HTR-8/SVneo (cell line): ENCODE results near the gene JAG1.

ENCODE experiments used
- DNase-seq: peaks from one replicate; pipeline ENCODE4 v3.0.0; 2011; ENCODE audit warnings: low spot score, mixed read lengths; ENCODE audit not compliant: insufficient read length
- FAIRE-seq: peaks from 2 replicates; lab custom pipeline; 2011; peaks lifted over from hg19 to GRCh38; lab: Jason Lieb, UNC

JAG1 gene

GRCh38 chr20:10670501-10671220 is 3.1 kb downstream of the JAG1 start:
- FAIRE-seq (no peak), DNase-seq (no peak)

- FAIRE-seq (no peak), DNase-seq (no peak)
These were observed 3.9 kb downstream of the JAG1 start for GRCh38 chr20:10669843-10670446.

GRCh38 chr20:10668677-10669368 is 5.0 kb downstream of the JAG1 start:
- FAIRE-seq = no peak
- DNase-seq = no peak

DNA sequence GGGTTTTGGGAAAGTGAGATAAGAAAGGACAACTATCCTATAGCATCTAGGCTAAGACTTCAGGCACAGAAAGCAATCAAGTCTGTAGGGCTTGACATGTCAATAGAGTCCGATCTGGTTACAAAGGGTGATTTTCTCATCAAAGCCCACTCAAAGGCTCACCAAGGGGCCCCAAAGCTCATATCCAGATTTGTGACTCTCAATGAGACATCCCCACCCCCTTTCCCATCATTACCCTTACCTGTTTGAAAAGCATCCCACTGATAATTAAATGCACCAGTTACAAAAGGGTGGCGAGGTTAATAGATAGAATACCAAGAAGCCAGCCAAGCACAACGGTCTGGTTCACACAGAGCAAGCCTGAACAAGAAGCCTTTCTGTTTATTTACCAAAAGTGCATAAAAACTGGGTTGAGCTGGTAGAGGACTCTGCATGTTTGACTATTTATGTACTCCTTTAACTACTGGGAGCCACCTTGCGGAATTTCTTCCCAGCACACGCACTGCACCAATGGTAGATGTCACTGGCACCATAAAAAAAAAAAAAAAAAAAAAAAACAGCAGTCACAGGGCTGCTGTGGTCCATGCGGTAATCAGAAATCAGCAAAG is 6.1 kb downstream of the JAG1 start:
- no peak for FAIRE-seq
- no peak for DNase-seq

GRCh38 chr20:10667077-10667401 is 6.8 kb downstream of the JAG1 start:
- no peak for FAIRE-seq
- DNase-seq = no peak

DNA sequence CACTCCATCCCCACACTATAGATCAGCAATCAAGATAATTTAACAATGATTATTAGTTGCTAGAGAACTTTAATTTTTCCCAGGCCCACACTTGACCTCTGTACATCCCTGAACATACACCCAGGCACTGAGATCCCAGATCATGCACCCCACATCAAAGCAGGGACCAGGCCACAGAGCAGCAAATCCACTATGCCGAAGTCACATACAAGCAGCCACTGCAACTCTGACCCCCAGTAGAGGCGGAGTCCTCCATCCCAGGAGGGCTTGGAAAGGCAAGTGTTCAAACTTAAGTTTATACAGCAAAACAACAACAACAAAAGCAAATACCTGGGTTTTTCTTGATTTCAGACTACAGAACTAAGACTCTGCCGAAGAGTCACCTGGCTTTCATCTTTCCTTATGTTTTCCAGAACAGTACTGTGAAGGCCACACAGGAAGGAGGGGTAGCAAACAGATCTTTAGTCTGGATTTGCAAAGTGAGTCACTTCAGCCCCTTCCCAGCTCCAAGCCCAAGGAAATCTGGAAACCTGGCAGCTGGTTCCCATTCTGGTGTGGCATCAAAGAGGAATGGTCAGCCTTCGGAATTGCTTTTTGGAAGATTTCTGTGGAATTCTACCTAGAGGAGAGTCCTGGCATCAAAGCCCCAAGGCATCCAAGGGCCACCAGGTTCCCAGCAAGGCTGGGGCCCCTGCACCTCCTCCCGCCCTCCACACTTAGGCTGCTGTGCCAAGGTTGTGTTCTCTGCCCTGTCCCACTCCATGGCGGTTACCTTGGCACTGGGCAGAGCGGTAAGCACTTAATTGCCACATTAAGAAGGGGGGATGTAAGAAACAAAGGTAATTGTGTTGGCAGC is 7.3 kb downstream of the JAG1 start:
- FAIRE-seq (no peak), DNase-seq (no peak)

DNA sequence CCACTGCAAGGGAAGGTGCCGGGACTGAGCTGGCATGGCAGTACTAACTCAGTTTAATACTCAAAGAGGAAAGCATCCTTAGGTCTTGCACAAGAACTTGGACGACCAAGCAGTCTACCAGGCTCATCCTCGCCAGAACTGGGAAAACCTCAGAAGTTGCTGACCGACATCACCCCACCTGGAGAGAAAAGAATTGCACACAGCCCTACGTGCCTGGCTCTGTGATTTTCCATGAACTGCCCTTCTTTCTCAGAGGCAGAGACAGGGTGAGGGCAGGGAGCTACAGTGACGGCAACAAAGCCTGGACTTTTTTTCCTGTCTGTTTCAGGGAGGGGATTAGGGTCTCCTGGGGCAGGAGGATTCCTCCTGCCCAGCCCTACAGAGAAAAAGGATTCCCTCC is 8.0 kb downstream of the JAG1 start:
- DNase-seq (no peak), FAIRE-seq (no peak)

- DNase-seq (no peak), FAIRE-seq (no peak)
These were observed 8.7 kb downstream of the JAG1 start for GRCh38 chr20:10665027-10665561.

GRCh38 chr20:10663756-10664155 is 10.0 kb downstream of the JAG1 start:
- FAIRE-seq (no peak), DNase-seq (no peak)

DNA sequence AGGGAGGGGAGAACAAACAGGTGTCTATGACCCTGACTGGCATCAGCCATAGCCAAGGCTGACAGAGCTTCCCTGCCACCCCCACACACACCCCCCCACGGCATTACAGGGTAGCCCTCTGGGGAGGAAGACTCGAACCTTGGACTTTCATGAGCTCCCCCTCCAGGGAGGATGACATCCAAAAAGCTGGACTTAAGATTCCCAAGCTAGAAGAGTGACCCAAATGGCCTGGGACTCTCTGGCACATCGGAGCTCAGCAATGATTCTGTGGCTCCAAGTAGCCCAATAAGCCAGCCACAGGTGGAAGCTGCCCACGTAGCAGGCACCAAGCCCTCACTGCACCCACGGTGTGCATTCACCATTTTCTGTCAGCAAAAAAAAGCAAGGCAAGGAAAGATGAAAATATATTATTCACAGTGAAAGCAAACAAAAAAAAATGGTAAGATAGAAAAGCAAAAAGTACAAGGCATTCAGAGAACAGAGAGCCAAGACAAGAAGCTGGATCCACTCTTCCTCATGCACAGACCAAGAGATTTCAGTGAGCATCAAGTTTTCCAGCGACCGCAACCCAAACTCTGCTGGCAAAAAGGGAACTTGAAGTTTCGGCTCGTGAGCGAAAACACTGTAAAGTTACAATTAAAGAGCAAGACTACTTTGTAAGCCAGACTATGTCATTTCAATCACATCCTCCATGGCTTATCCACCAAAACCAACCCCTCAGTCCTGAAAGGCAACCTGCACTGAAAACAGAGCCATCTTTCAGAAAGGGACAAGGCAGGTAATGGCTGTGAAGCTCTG is 10.9 kb downstream of the JAG1 start:
- FAIRE-seq (no peak), DNase-seq (no peak)

- FAIRE-seq (no peak), DNase-seq (no peak)
These were observed 11.6 kb downstream of the JAG1 start for GRCh38 chr20:10662151-10662550.

DNA sequence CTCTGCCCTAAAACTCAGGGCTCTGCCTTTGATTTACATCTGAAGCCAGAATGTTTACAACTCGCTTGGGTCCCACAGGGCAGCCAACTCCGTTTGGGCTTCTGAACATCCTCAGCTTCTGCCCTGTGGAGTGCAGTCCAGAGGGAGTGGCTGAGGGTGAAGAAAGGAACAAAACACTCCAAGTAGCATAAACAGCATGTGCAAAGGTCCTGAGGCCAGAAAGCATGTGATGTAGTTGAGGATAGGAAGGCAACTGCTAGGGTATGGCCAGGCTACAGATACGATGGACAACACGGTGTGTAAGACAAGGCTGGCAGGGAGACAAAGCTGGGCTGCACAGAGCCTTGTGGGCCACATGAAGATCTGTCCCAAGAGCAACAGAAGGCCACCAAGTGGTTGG is 12.5 kb downstream of the JAG1 start:
- DNase-seq (no peak), FAIRE-seq (no peak)

- DNase-seq (no peak), FAIRE-seq (no peak)
These were observed 13.1 kb downstream of the JAG1 start for GRCh38 chr20:10660661-10661060.

GRCh38 chr20:10659651-10660601 is 13.9 kb downstream of the JAG1 start:
- DNase-seq (no peak), FAIRE-seq (no peak)

- no peak for DNase-seq
- no peak for FAIRE-seq
These were observed 14.7 kb downstream of the JAG1 start for GRCh38 chr20:10658876-10659632.

GRCh38 chr20:10658051-10658823 is 15.6 kb downstream of the JAG1 start:
- DNase-seq (no peak), FAIRE-seq (no peak)

GRCh38 chr20:10657453-10657852 is 16.3 kb downstream of the JAG1 start:
- no peak for DNase-seq
- no peak for FAIRE-seq
